GM18505 (cell line): Measurements from ENCODE around the gene RILPL2.
"Not testable (repeated sequence)": the region's sequence is repeated elsewhere in the genome, so short reads cannot be mapped to it uniquely, and the experiment has no call there.

Experiments used
- ATAC-seq: cut with Tn5 transposase; IDR thresholded peaks from one replicate; pipeline ENCODE4 v1.9.1; 2021; ENCODE audit not compliant: unreplicated experiment
- POLR2A ChIP-seq: IDR thresholded peaks from 4 replicates; pipeline ENCODE4 v1.6.1; 2011; ENCODE audit warnings: borderline replicate concordance; ENCODE audit not compliant: insufficient read depth, insufficient read length; ENCODE audit errors: extremely low read depth

RILPL2 gene

GRCh38 chr12:123442774-123443173, 6.3 kb upstream of the RILPL2 start:
- TF ChIP-seq POLR2A = no peak
- no peak for ATAC-seq

- peak; percentile 27 for TF ChIP-seq POLR2A
- ATAC-seq = peak; percentile 54
These were observed 5.2 kb upstream of the RILPL2 start for GRCh38 chr12:123441523-123442164.

GRCh38 chr12:123435636-123436016, 858 bp downstream of the RILPL2 start:
- no peak for TF ChIP-seq POLR2A
- no peak for ATAC-seq

GRCh38 chr12:123433615-123434014, 2.9 kb downstream of the RILPL2 start:
- TF ChIP-seq POLR2A = no peak
- no peak for ATAC-seq

- not testable (repeated sequence) for ATAC-seq
These were observed 4.3 kb downstream of the RILPL2 start for GRCh38 chr12:123431951-123432817.

- not testable (repeated sequence) for ATAC-seq
These were observed 7.4 kb downstream of the RILPL2 start for GRCh38 chr12:123429101-123429500.

GRCh38 chr12:123428591-123428990, 7.9 kb downstream of the RILPL2 start:
- no peak for ATAC-seq
- TF ChIP-seq POLR2A = no peak

- peak; percentile 83 for ATAC-seq
- peak; percentile 49 for TF ChIP-seq POLR2A
These were observed 9.3 kb downstream of the RILPL2 start for GRCh38 chr12:123427036-123427769.

GRCh38 chr12:123421314-123421713, 15.2 kb downstream of the RILPL2 start:
- TF ChIP-seq POLR2A = no peak
- no peak for ATAC-seq

GRCh38 chr12:123410041-123410412, 26.5 kb downstream of the RILPL2 start:
- TF ChIP-seq POLR2A = no peak
- ATAC-seq = no peak

- ATAC-seq = not testable (repeated sequence)
These were observed 27.0 kb downstream of the RILPL2 start for GRCh38 chr12:123409284-123410040.

GRCh38 chr12:123408619-123409018, 27.9 kb downstream of the RILPL2 start:
- not testable (repeated sequence) for ATAC-seq

GRCh38 chr12:123407934-123408333, 28.6 kb downstream of the RILPL2 start:
- not testable (repeated sequence) for ATAC-seq

- not testable (repeated sequence) for ATAC-seq
These were observed 29.2 kb downstream of the RILPL2 start for GRCh38 chr12:123407269-123407668.
